Stomach (tissue), 4 donors: ENCODE results near the gene LCE6A.

Experiments used
- EP300 ChIP-seq: sonication (generic); formaldehyde crosslinking; IDR thresholded peaks from one replicate; pipeline ENCODE4 v1.6.1; 2017; ENCODE audit warnings: antibody characterized with exemption
- POLR2A ChIP-seq, 4 donors: fragments of 450-650 bp; IDR thresholded peaks; one replicate each; pipeline ENCODE4 v1.6.1; 2016; ENCODE audit warnings: antibody characterized with exemption in 4 of 4, control low read depth in 2 of 4, mild to moderate bottlenecking in 1 of 4, moderate library complexity in 1 of 4
- TF ChIP-seq, protein P1 (sequence below), 7 experiments: fragments of 450-650 bp in 4 of 7; fragments of 200-600 bp in 3 of 7; sonication (generic) in 3 of 7; IDR thresholded peaks; one replicate each; pipeline ENCODE4 v1.5.1; 2016 to 2019; ENCODE audit warnings: antibody characterized with exemption in 7 of 7, control low read depth in 2 of 7, mild to moderate bottlenecking in 1 of 7

DNA sequence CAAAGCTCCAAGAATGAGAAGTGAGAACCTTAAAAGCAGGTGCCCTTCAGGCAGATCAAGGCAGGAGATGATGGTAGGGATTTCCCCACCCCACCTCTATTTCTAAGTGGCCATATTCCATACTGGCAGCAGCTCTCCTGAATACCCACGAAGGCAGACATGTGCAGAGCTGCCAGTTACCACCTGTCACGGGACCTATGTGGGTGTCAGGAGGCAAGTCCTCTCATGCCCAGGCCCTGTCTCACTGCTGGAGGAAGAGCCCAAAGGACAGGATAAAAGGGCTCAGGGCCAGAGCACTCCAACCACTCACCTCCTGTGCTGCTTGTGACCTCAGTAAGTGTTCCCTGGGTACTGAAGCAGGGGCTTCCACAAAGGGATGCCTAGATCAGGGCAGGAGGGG is 31.6 kb upstream of the LCE6A start:
- TF ChIP-seq, protein P1, sequence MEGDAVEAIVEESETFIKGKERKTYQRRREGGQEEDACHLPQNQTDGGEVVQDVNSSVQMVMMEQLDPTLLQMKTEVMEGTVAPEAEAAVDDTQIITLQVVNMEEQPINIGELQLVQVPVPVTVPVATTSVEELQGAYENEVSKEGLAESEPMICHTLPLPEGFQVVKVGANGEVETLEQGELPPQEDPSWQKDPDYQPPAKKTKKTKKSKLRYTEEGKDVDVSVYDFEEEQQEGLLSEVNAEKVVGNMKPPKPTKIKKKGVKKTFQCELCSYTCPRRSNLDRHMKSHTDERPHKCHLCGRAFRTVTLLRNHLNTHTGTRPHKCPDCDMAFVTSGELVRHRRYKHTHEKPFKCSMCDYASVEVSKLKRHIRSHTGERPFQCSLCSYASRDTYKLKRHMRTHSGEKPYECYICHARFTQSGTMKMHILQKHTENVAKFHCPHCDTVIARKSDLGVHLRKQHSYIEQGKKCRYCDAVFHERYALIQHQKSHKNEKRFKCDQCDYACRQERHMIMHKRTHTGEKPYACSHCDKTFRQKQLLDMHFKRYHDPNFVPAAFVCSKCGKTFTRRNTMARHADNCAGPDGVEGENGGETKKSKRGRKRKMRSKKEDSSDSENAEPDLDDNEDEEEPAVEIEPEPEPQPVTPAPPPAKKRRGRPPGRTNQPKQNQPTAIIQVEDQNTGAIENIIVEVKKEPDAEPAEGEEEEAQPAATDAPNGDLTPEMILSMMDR (IDR thresholded peaks at IDR 0.05) = no peak
- TF ChIP-seq POLR2A (IDR thresholded peaks at IDR 0.05) = no peak
- no peak for TF ChIP-seq EP300
